ENCODE data around the gene SLC47A2. TPM values are rescaled to one million over a fixed set of nuclear protein-coding genes. Genes with fewer than 3 reads are reported as not detected.

Gene SLC47A2
- total and polyA plus RNA-seq, 7 experiments from 2014 or later: not detected

DNA sequence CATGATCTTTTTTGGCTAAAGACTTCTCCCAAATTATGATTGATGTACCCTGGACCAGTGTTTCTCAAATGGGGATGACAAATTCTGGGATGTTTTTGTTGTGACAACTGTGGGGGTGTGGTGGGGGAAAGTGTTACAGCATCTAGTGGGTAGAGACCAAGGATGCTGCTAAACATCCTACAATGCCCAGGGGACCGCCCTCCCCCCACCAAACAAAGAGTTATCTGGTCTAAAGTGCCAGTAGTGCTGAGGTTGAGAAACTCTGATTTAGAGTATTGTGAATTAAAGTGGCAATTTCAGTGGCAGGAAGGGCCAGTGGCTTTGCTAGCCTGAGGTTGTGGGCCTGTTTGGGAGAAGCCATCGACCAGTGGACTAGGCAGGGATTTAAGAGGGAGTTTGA, 33.3 kb downstream of the SLC47A2 start:
- Histone ChIP-seq H3K4me1 (ENCODE audit: control insufficient read depth in 2 of 2, insufficient read depth in 2 of 2, low read length in 2 of 2) (no peaks in the 10 kb centered on the region), H3K4me3 (ENCODE audit: low read length) (no peak overlapping the region), H3K27ac (ENCODE audit: low read depth, low read length) (no peak overlapping the region), H3K36me3 (ENCODE audit: control insufficient read depth in 2 of 3, insufficient read depth in 3 of 3, low read length in 3 of 3) (no peaks in the 10 kb centered on the region), H3K27me3 (ENCODE audit: control insufficient read depth in 2 of 2, insufficient read depth in 2 of 2, low read length in 2 of 2) (no peaks in the 10 kb centered on the region), H3K9me3 (ENCODE audit: control insufficient read depth in 2 of 3, low read length in 3 of 3) (no peaks in the 10 kb centered on the region)
- POLR2A ChIA-PET: no interaction called here
- H3K36me3 Mint-ChIP-seq: peaks cover 0 to 17% (median 4%) of the 10 kb centered on the region in 5 donors
- no peak for DNase-seq
- no peaks in the 10 kb centered on the region for H3K9me3 Mint-ChIP-seq
- no peak overlapping the region for H3K27ac Mint-ChIP-seq
- H3K4me3 Mint-ChIP-seq: no peak overlapping the region
- H3K27me3 Mint-ChIP-seq: no peaks in the 10 kb centered on the region
- no peak for ATAC-seq
- CTCF ChIA-PET: no interaction called here
- H3K4me1 Mint-ChIP-seq: no peaks in the 10 kb centered on the region
- intact Hi-C loops (cut with micrococcal nuclease): no loop called here

- H3K4me3 ChIP-seq (ENCODE audit: low read length): no peak overlapping the region
- CTCF ChIA-PET: no interaction called here
- Mint-ChIP-seq H3K27ac (no peak overlapping the region), H3K4me3 (no peak overlapping the region), H3K9me3 (no peaks in the 10 kb centered on the region), H3K36me3 (peaks cover 2 to 30% (median 10%) of the 10 kb centered on the region in 5 donors), H3K27me3 (no peaks in the 10 kb centered on the region), H3K4me1 (no peaks in the 10 kb centered on the region)
- H3K27me3 ChIP-seq (ENCODE audit: control insufficient read depth in 2 of 2, insufficient read depth in 2 of 2, low read length in 2 of 2): no peaks in the 10 kb centered on the region
- no peak overlapping the region for H3K27ac ChIP-seq (ENCODE audit: low read depth, low read length)
- intact Hi-C loops (cut with micrococcal nuclease): no loop called here
- H3K36me3 ChIP-seq (ENCODE audit: control insufficient read depth in 2 of 3, insufficient read depth in 3 of 3, low read length in 3 of 3): peaks cover 0 to 4% (median 0%) of the 10 kb centered on the region in 3 experiments
- DNase-seq (no peak), ATAC-seq (no peak)
- POLR2A ChIA-PET: no interaction called here
- no peaks in the 10 kb centered on the region for H3K4me1 ChIP-seq (ENCODE audit: control insufficient read depth in 2 of 2, insufficient read depth in 2 of 2, low read length in 2 of 2)
- H3K9me3 ChIP-seq (ENCODE audit: control insufficient read depth in 2 of 3, low read length in 3 of 3): no peaks in the 10 kb centered on the region
Measured at GRCh38 chr17:19678581-19679453, 37.6 kb downstream of the SLC47A2 start.

GRCh38 chr17:19677736-19678379, 38.5 kb downstream of the SLC47A2 start:
- intact Hi-C loops (cut with micrococcal nuclease): no loop called here
- H3K27ac Mint-ChIP-seq: no peak overlapping the region
- H3K36me3 ChIP-seq (ENCODE audit: control insufficient read depth in 2 of 3, insufficient read depth in 3 of 3, low read length in 3 of 3): peaks cover 0 to 4% (median 0%) of the 10 kb centered on the region in 3 experiments
- CTCF ChIA-PET: interaction anchor here (0.6 kb wide), 1 partner anchor 51 kb away, joined by 5 read pairs; no protein-coding TSS in a partner anchor
- H3K4me1 Mint-ChIP-seq: no peaks in the 10 kb centered on the region
- ATAC-seq: no peak
- H3K27me3 Mint-ChIP-seq: no peaks in the 10 kb centered on the region
- H3K4me3 ChIP-seq (ENCODE audit: low read length): no peak overlapping the region
- no peaks in the 10 kb centered on the region for H3K27me3 ChIP-seq (ENCODE audit: control insufficient read depth in 2 of 2, insufficient read depth in 2 of 2, low read length in 2 of 2)
- no peaks in the 10 kb centered on the region for H3K4me1 ChIP-seq (ENCODE audit: control insufficient read depth in 2 of 2, insufficient read depth in 2 of 2, low read length in 2 of 2)
- no peak overlapping the region for H3K4me3 Mint-ChIP-seq
- H3K9me3 Mint-ChIP-seq: no peaks in the 10 kb centered on the region
- no peak overlapping the region for H3K27ac ChIP-seq (ENCODE audit: low read depth, low read length)
- no peaks in the 10 kb centered on the region for H3K9me3 ChIP-seq (ENCODE audit: control insufficient read depth in 2 of 3, low read length in 3 of 3)
- POLR2A ChIA-PET: no interaction called here
- DNase-seq: no peak
- peaks cover 2 to 33% (median 10%) of the 10 kb centered on the region in 5 donors for H3K36me3 Mint-ChIP-seq

DNA sequence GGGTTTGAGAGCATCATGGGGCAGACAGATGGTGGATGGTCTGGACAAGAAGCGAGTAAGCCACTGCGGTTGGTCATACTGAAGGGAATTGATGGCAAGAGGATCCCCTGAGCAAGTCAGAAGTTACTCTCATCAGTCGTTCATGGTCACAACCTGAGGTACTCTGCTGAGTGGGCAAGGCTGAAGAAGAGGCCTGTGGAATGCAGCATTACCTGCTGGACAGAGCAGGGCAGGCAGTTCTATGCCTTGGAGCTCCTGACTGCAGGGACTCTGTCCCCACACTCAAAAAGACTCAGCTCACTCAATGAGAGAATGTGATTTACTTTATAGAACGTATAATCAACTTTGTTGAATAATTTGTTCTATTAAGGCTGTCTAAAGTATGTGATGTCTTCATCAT, 39.5 kb downstream of the SLC47A2 start:
- Mint-ChIP-seq H3K27me3 (no peaks in the 10 kb centered on the region), H3K4me1 (no peaks in the 10 kb centered on the region), H3K4me3 (no peak overlapping the region), H3K27ac (peak overlapping the region in 2 of 9 donors; percentile 2 to 56), H3K9me3 (no peaks in the 10 kb centered on the region), H3K36me3 (peaks cover 6 to 40% (median 19%) of the 10 kb centered on the region in 5 donors)
- Histone ChIP-seq H3K27me3 (ENCODE audit: control insufficient read depth in 2 of 2, insufficient read depth in 2 of 2, low read length in 2 of 2) (no peaks in the 10 kb centered on the region), H3K4me3 (ENCODE audit: low read length) (no peak overlapping the region), H3K9me3 (ENCODE audit: control insufficient read depth in 2 of 3, low read length in 3 of 3) (no peaks in the 10 kb centered on the region), H3K4me1 (ENCODE audit: control insufficient read depth in 2 of 2, insufficient read depth in 2 of 2, low read length in 2 of 2) (no peaks in the 10 kb centered on the region), H3K27ac (ENCODE audit: low read depth, low read length) (no peak overlapping the region), H3K36me3 (ENCODE audit: control insufficient read depth in 2 of 3, insufficient read depth in 3 of 3, low read length in 3 of 3) (peaks cover 0 to 10% (median 4%) of the 10 kb centered on the region in 3 experiments)
- intact Hi-C loops (cut with micrococcal nuclease): no loop called here
- DNase-seq: no peak
- POLR2A ChIA-PET: no interaction called here
- CTCF ChIA-PET: no interaction called here
- no peak for ATAC-seq

DNA sequence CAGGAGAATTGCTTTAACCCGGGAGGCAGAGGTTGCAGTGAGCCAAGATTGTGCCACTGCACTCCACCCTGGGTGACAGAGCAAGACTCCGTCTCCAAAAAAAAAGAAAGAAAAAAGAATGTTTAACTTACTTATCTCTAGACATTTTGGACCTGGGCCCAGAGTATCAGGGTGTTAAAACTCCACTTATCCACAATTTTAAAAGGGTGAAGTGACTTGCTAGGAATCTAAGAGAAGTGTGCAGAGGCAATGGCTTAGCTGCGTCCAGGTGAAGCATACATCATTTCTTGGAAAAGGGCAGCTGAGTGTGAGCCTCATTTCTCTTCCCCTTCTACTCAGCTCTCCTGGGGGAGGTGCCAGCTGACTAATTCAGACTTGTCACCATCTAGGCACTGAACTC, 42.8 kb downstream of the SLC47A2 start:
- H3K9me3 ChIP-seq (ENCODE audit: control insufficient read depth in 2 of 3, low read length in 3 of 3): no peaks in the 10 kb centered on the region
- H3K4me1 ChIP-seq (ENCODE audit: control insufficient read depth in 2 of 2, insufficient read depth in 2 of 2, low read length in 2 of 2): no peaks in the 10 kb centered on the region
- intact Hi-C loops (cut with micrococcal nuclease): no loop called here
- CTCF ChIA-PET: no interaction called here
- no peak for DNase-seq
- peaks cover 0 to 2% (median 0%) of the 10 kb centered on the region in 7 donors for H3K4me1 Mint-ChIP-seq
- POLR2A ChIA-PET: no interaction called here
- no peaks in the 10 kb centered on the region for H3K27me3 ChIP-seq (ENCODE audit: control insufficient read depth in 2 of 2, insufficient read depth in 2 of 2, low read length in 2 of 2)
- no peak overlapping the region for H3K27ac ChIP-seq (ENCODE audit: low read depth, low read length)
- no peak overlapping the region for H3K4me3 Mint-ChIP-seq
- no peak for ATAC-seq
- no peak overlapping the region for H3K4me3 ChIP-seq (ENCODE audit: low read length)
- peaks cover 0 to 30% (median 7%) of the 10 kb centered on the region in 3 experiments for H3K36me3 ChIP-seq (ENCODE audit: control insufficient read depth in 2 of 3, insufficient read depth in 3 of 3, low read length in 3 of 3)
- H3K27me3 Mint-ChIP-seq: no peaks in the 10 kb centered on the region
- H3K9me3 Mint-ChIP-seq: no peaks in the 10 kb centered on the region
- peaks cover 9 to 54% (median 23%) of the 10 kb centered on the region in 5 donors for H3K36me3 Mint-ChIP-seq
- H3K27ac Mint-ChIP-seq: no peak overlapping the region

DNA sequence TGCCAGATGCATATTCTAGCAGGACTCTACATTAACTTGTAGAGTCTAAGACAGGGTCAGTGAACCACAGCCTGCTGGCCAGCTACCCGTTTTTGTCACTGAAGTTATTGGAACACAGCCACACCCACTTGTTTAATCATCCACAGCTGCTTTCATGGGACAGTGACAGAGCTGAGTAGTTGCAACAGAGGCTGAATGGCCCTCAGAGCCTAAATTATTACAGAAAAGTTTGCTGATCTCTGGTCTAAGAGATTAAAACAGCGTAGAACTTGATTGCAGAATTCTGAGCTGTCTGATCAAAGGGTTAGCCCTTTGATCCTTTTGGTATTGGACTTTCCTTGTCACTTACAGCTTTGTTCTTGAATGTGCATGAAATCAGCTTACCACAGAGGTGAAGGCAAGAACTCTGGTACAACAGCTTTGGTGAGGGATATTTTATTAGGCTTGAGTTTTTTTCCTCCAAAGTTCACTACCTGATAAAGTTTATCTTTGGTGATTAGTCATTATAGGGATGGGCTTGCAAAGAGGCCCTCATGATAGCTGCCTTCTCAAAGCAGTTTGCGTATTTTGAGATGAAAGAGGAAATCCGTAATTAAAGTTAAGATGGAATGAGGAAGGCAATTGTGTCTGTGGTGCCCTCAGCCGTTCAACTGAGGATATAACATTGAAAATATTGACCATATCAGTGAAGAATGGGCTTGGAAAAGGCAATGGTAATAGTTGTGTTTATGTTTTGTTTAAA, 44.2 kb downstream of the SLC47A2 start:
- Histone ChIP-seq H3K9me3 (ENCODE audit: control insufficient read depth in 2 of 3, low read length in 3 of 3) (no peaks in the 10 kb centered on the region), H3K27ac (ENCODE audit: low read depth, low read length) (no peak overlapping the region), H3K4me1 (ENCODE audit: control insufficient read depth in 2 of 2, insufficient read depth in 2 of 2, low read length in 2 of 2) (no peaks in the 10 kb centered on the region), H3K4me3 (ENCODE audit: low read length) (no peak overlapping the region), H3K27me3 (ENCODE audit: control insufficient read depth in 2 of 2, insufficient read depth in 2 of 2, low read length in 2 of 2) (no peaks in the 10 kb centered on the region), H3K36me3 (ENCODE audit: control insufficient read depth in 2 of 3, insufficient read depth in 3 of 3, low read length in 3 of 3) (peaks cover 0 to 30% (median 7%) of the 10 kb centered on the region in 3 experiments)
- DNase-seq (no peak), ATAC-seq (no peak)
- POLR2A ChIA-PET: no interaction called here
- CTCF ChIA-PET: interaction anchor here (1.0 to 1.2 kb wide), 2 partner anchors 16 to 26 kb away, joined by 3 to 4 read pairs; no protein-coding TSS in a partner anchor
- no peaks in the 10 kb centered on the region for H3K9me3 Mint-ChIP-seq
- H3K36me3 Mint-ChIP-seq: peaks cover 9 to 48% (median 23%) of the 10 kb centered on the region in 5 donors
- H3K27ac Mint-ChIP-seq: peak overlapping the region in 2 of 9 donors; percentile 12 to 46
- no peaks in the 10 kb centered on the region for H3K27me3 Mint-ChIP-seq
- peaks cover 0 to 2% (median 0%) of the 10 kb centered on the region in 7 donors for H3K4me1 Mint-ChIP-seq
- no peak overlapping the region for H3K4me3 Mint-ChIP-seq
- intact Hi-C loops (cut with micrococcal nuclease): no loop called here

Measured in naive thymus-derived CD4-positive, alpha-beta T cell (primary cell).